Activated CD8-positive, alpha-beta memory T cell treated with anti-CD3 and anti-CD28 coated beads for 24 hours (primary cell): ENCODE results near the gene BTG4.

Source experiments
- DNase-seq: peaks from one replicate; pipeline ENCODE4 v3.0.0-alpha.2; 2020

Gene BTG4

GRCh38 chr11:111512296-111513239, at the start of gene BTG4:
Gene BTG4, minus strand, starts transcription at chr11:111512386. Its CDS starts 13,610 bp downstream, at chr11:111498776.
- peak; percentile 67 for DNase-seq

- no peak for DNase-seq
Observed at GRCh38 chr11:111561791-111562325, 49.7 kb upstream of the BTG4 start.

GRCh38 chr11:111561306-111561705, 49.1 kb upstream of the BTG4 start:
- DNase-seq = no peak

GRCh38 chr11:111560800-111561199, 48.6 kb upstream of the BTG4 start:
- DNase-seq = no peak

GRCh38 chr11:111559800-111560464, 47.7 kb upstream of the BTG4 start:
- DNase-seq = no peak

- DNase-seq = no peak
Observed at GRCh38 chr11:111557425-111558111, 45.4 kb upstream of the BTG4 start.

GRCh38 chr11:111555255-111555654, 43.1 kb upstream of the BTG4 start:
- no peak for DNase-seq

GRCh38 chr11:111554532-111554931, 42.3 kb upstream of the BTG4 start:
- DNase-seq = no peak

GRCh38 chr11:111550258-111550657, 38.1 kb upstream of the BTG4 start:
- DNase-seq = no peak

- DNase-seq = no peak
Observed at GRCh38 chr11:111549869-111550203, 37.6 kb upstream of the BTG4 start.

GRCh38 chr11:111549196-111549868, 37.1 kb upstream of the BTG4 start:
- DNase-seq = no peak

- DNase-seq = no peak
Observed at GRCh38 chr11:111548525-111548924, 36.3 kb upstream of the BTG4 start.

GRCh38 chr11:111542606-111543275, 30.6 kb upstream of the BTG4 start:
- no peak for DNase-seq

GRCh38 chr11:111541254-111542061, 29.3 kb upstream of the BTG4 start:
- peak; percentile 69 for DNase-seq

- no peak for DNase-seq
Observed at GRCh38 chr11:111540937-111541253, 28.7 kb upstream of the BTG4 start.

GRCh38 chr11:111540114-111540936, 28.1 kb upstream of the BTG4 start, which contains the start of gene LAYN:
Gene LAYN, plus strand, starts transcription at chr11:111540720. Its CDS starts 124 bp downstream, at chr11:111540844.
- peak; percentile 83 for DNase-seq

- DNase-seq = peak; percentile 71
Observed at GRCh38 chr11:111539426-111540113, 27.4 kb upstream of the BTG4 start.

GRCh38 chr11:111538407-111539114, 26.4 kb upstream of the BTG4 start:
- DNase-seq = no peak

- no peak for DNase-seq
Observed at GRCh38 chr11:111537336-111537860, 25.2 kb upstream of the BTG4 start.
